Upper lobe of left lung (tissue), 4 donors: Measurements from ENCODE around the gene NUP210.

Experiments
- EP300 ChIP-seq, 4 donors: sonication (generic); formaldehyde crosslinking; IDR thresholded peaks; one replicate each; pipeline ENCODE4 v1.5.1; 2017; ENCODE audit warnings: antibody characterized with exemption in 4 of 4, control low read depth in 2 of 4
- POLR2A ChIP-seq, 4 donors: fragments of 450-650 bp; IDR thresholded peaks; one replicate each; pipeline ENCODE4 v1.5.1; 2016 to 2017; ENCODE audit warnings: antibody characterized with exemption in 4 of 4, mild to moderate bottlenecking in 2 of 4
- TF ChIP-seq, protein P1 (sequence below), 6 experiments: fragments of 450-650 bp in 4 of 6; fragments of 200-600 bp in 2 of 6; sonication (generic) in 2 of 6; IDR thresholded peaks; one replicate each; pipeline ENCODE4 v1.5.1; 2016 to 2019; ENCODE audit warnings: antibody characterized with exemption in 6 of 6

DNA sequence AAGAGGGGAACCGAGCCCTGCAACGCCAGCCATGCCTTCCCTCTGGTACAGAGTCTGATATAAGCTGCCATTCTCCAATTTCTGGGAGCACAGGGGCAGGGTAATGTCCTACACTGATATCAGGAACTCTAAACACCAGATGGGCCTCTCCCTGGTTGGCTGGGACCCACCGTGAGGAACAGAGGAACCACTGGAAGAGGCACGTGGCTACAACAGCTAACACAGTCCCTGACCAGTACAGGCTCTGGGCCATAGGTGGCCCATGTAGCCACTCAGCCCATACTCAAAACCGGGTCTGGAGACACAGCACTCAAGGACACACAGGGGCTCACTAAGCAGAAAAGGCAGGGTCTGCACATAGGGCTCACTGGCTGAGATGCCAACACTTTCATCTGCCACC, 13.9 kb downstream of the NUP210 start:
- TF ChIP-seq, protein P1, sequence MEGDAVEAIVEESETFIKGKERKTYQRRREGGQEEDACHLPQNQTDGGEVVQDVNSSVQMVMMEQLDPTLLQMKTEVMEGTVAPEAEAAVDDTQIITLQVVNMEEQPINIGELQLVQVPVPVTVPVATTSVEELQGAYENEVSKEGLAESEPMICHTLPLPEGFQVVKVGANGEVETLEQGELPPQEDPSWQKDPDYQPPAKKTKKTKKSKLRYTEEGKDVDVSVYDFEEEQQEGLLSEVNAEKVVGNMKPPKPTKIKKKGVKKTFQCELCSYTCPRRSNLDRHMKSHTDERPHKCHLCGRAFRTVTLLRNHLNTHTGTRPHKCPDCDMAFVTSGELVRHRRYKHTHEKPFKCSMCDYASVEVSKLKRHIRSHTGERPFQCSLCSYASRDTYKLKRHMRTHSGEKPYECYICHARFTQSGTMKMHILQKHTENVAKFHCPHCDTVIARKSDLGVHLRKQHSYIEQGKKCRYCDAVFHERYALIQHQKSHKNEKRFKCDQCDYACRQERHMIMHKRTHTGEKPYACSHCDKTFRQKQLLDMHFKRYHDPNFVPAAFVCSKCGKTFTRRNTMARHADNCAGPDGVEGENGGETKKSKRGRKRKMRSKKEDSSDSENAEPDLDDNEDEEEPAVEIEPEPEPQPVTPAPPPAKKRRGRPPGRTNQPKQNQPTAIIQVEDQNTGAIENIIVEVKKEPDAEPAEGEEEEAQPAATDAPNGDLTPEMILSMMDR (IDR thresholded peaks at IDR 0.05) = no peak
- TF ChIP-seq POLR2A (IDR thresholded peaks at IDR 0.05) (no peak), EP300 (IDR thresholded peaks at IDR 0.05) (no peak)
